Measurements from ENCODE around the gene TMEM144. TPM values are rescaled to one million over a fixed set of nuclear protein-coding genes. Genes with fewer than 3 reads are reported as not detected.

Gene TMEM144
- total and polyA plus RNA-seq, 4 donors = 0.56 to 2.8 (median 1.6) TPM

DNA sequence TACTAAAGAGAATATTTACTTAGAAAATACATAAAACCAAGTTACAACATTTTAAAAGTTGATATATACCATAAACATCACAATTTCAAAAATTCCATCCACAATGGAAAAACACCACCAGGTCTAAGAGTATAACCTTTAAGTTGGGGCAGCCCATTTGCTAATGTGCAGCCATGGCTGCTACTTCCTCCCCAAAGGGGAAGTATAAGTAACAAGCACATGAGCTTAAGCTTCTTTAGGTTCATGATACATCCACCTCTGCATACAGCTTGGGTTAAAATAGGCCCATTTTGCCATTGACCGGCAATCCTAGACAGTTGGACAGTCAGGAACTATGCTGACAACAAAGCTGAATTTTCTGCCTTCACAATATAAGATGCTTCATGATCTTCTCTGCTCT lies 20.9 kb upstream of the TMEM144 start:
- no peak for DNase-seq (ENCODE audit: low spot score)
- no peak overlapping the region for H3K4me3 ChIP-seq (ENCODE audit: low read depth in 1 of 3, low read length in 3 of 3)
- H3K27ac ChIP-seq (ENCODE audit: low read depth in 1 of 2, low read length in 2 of 2) = no peak overlapping the region
- TF ChIP-seq NR2F2 (IDR thresholded peaks at IDR 0.05) = no peak
- TF ChIP-seq EGR1 (IDR thresholded peaks at IDR 0.05; ENCODE audit: low read depth in 2 of 2) = no peak
- TF ChIP-seq SP1 (IDR thresholded peaks at IDR 0.05) = no peak
- TF ChIP-seq FOXA1 (IDR thresholded peaks at IDR 0.05) = no peak
- TF ChIP-seq, protein P1, sequence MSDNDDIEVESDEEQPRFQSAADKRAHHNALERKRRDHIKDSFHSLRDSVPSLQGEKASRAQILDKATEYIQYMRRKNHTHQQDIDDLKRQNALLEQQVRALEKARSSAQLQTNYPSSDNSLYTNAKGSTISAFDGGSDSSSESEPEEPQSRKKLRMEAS (IDR thresholded peaks at IDR 0.05) = no peak
- TF ChIP-seq, protein P2, sequence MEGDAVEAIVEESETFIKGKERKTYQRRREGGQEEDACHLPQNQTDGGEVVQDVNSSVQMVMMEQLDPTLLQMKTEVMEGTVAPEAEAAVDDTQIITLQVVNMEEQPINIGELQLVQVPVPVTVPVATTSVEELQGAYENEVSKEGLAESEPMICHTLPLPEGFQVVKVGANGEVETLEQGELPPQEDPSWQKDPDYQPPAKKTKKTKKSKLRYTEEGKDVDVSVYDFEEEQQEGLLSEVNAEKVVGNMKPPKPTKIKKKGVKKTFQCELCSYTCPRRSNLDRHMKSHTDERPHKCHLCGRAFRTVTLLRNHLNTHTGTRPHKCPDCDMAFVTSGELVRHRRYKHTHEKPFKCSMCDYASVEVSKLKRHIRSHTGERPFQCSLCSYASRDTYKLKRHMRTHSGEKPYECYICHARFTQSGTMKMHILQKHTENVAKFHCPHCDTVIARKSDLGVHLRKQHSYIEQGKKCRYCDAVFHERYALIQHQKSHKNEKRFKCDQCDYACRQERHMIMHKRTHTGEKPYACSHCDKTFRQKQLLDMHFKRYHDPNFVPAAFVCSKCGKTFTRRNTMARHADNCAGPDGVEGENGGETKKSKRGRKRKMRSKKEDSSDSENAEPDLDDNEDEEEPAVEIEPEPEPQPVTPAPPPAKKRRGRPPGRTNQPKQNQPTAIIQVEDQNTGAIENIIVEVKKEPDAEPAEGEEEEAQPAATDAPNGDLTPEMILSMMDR (IDR thresholded peaks at IDR 0.05; ENCODE audit: low read depth, low read length, missing input control) = no peak
- TF ChIP-seq HNF4A (conservative IDR thresholded peaks at IDR 0.05) = no peak
- TF ChIP-seq GABPA (IDR thresholded peaks at IDR 0.05 in 1 of 2, conservative IDR thresholded peaks at IDR 0.05 in 1 of 2) = no peak
- TF ChIP-seq, protein P3, sequence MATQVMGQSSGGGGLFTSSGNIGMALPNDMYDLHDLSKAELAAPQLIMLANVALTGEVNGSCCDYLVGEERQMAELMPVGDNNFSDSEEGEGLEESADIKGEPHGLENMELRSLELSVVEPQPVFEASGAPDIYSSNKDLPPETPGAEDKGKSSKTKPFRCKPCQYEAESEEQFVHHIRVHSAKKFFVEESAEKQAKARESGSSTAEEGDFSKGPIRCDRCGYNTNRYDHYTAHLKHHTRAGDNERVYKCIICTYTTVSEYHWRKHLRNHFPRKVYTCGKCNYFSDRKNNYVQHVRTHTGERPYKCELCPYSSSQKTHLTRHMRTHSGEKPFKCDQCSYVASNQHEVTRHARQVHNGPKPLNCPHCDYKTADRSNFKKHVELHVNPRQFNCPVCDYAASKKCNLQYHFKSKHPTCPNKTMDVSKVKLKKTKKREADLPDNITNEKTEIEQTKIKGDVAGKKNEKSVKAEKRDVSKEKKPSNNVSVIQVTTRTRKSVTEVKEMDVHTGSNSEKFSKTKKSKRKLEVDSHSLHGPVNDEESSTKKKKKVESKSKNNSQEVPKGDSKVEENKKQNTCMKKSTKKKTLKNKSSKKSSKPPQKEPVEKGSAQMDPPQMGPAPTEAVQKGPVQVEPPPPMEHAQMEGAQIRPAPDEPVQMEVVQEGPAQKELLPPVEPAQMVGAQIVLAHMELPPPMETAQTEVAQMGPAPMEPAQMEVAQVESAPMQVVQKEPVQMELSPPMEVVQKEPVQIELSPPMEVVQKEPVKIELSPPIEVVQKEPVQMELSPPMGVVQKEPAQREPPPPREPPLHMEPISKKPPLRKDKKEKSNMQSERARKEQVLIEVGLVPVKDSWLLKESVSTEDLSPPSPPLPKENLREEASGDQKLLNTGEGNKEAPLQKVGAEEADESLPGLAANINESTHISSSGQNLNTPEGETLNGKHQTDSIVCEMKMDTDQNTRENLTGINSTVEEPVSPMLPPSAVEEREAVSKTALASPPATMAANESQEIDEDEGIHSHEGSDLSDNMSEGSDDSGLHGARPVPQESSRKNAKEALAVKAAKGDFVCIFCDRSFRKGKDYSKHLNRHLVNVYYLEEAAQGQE (IDR thresholded peaks at IDR 0.05) = no peak
- no peak for TF ChIP-seq RXRA (IDR thresholded peaks at IDR 0.05)
- no peak for TF ChIP-seq JUND (IDR thresholded peaks at IDR 0.05)
- TF ChIP-seq HNF4G (IDR thresholded peaks at IDR 0.05) = no peak
- TF ChIP-seq, protein P4, sequence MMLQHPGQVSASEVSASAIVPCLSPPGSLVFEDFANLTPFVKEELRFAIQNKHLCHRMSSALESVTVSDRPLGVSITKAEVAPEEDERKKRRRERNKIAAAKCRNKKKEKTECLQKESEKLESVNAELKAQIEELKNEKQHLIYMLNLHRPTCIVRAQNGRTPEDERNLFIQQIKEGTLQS (IDR thresholded peaks at IDR 0.05) = no peak
- TF ChIP-seq FOXA2 (IDR thresholded peaks at IDR 0.05) = no peak
- no peak for TF ChIP-seq TAF1 (conservative IDR thresholded peaks at IDR 0.05)
- TF ChIP-seq RAD21 (IDR thresholded peaks at IDR 0.05) = no peak
- no peaks in the 10 kb centered on the region for H3K27me3 ChIP-seq (ENCODE audit: control insufficient read depth in 4 of 4, insufficient read depth in 4 of 4, low read length in 3 of 4)
- WGBS = 95% methylated on average over 1 of the region's 1 CpG
- H3K4me1 ChIP-seq (ENCODE audit: control insufficient read depth in 4 of 4, insufficient read depth in 4 of 4, low read length in 3 of 4) = no peaks in the 10 kb centered on the region
- no peaks in the 10 kb centered on the region for H3K9me3 ChIP-seq (ENCODE audit: control insufficient read depth in 4 of 4, low read length in 3 of 4)
- H3K9ac ChIP-seq (ENCODE audit: low read depth in 1 of 2, low read length in 2 of 2) = no peak overlapping the region
- H3K36me3 ChIP-seq (ENCODE audit: control insufficient read depth in 4 of 4, insufficient read depth in 3 of 4, low read depth in 1 of 4, low read length in 3 of 4) = peaks cover 0 to 2% (median 0%) of the 10 kb centered on the region in 4 donors

DNA sequence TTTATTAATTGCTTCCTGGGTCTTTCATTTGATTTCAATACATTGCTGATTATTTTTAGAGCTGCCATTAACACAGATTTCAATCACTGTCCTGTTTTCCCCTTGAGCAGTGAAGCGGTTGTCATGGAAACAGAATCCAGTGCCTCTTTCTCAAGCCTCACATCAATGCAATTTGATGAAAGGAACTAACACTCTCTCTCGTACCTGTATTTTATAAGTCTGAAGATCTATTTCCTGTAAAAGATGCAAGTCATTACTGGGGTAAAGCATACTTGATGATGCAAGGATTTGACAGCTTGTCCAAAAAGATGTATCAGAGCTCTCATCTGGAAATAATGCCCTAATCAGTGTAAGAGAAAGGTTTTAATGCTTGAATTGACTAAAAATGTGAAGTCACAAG lies 19.6 kb upstream of the TMEM144 start:
- Histone ChIP-seq H3K27ac (ENCODE audit: low read depth in 1 of 2, low read length in 2 of 2) (no peak overlapping the region), H3K9ac (ENCODE audit: low read depth in 1 of 2, low read length in 2 of 2) (no peak overlapping the region), H3K36me3 (ENCODE audit: control insufficient read depth in 4 of 4, insufficient read depth in 3 of 4, low read depth in 1 of 4, low read length in 3 of 4) (peaks cover 0 to 2% (median 0%) of the 10 kb centered on the region in 4 donors), H3K4me1 (ENCODE audit: control insufficient read depth in 4 of 4, insufficient read depth in 4 of 4, low read length in 3 of 4) (no peaks in the 10 kb centered on the region), H3K4me3 (ENCODE audit: low read depth in 1 of 3, low read length in 3 of 3) (no peak overlapping the region), H3K9me3 (ENCODE audit: control insufficient read depth in 4 of 4, low read length in 3 of 4) (no peaks in the 10 kb centered on the region), H3K27me3 (ENCODE audit: control insufficient read depth in 4 of 4, insufficient read depth in 4 of 4, low read length in 3 of 4) (no peaks in the 10 kb centered on the region)
- DNase-seq (ENCODE audit: low spot score) = no peak
- WGBS = 81% methylated on average over 2 of the region's 2 CpGs
- TF ChIP-seq HNF4G (IDR thresholded peaks at IDR 0.05) = no peak
- TF ChIP-seq, protein P5, sequence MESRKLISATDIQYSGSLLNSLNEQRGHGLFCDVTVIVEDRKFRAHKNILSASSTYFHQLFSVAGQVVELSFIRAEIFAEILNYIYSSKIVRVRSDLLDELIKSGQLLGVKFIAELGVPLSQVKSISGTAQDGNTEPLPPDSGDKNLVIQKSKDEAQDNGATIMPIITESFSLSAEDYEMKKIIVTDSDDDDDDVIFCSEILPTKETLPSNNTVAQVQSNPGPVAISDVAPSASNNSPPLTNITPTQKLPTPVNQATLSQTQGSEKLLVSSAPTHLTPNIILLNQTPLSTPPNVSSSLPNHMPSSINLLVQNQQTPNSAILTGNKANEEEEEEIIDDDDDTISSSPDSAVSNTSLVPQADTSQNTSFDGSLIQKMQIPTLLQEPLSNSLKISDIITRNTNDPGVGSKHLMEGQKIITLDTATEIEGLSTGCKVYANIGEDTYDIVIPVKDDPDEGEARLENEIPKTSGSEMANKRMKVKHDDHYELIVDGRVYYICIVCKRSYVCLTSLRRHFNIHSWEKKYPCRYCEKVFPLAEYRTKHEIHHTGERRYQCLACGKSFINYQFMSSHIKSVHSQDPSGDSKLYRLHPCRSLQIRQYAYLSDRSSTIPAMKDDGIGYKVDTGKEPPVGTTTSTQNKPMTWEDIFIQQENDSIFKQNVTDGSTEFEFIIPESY (IDR thresholded peaks at IDR 0.05) = no peak
- no peak for TF ChIP-seq FOXA2 (IDR thresholded peaks at IDR 0.05)
- TF ChIP-seq JUND (IDR thresholded peaks at IDR 0.05) = no peak
- no peak for TF ChIP-seq RAD21 (IDR thresholded peaks at IDR 0.05)
- TF ChIP-seq, protein P1 (IDR thresholded peaks at IDR 0.05) = no peak
- no peak for TF ChIP-seq SP1 (IDR thresholded peaks at IDR 0.05)
- TF ChIP-seq, protein P2 (IDR thresholded peaks at IDR 0.05; ENCODE audit: low read depth, low read length, missing input control) = no peak
- TF ChIP-seq EGR1 (IDR thresholded peaks at IDR 0.05; ENCODE audit: low read depth in 2 of 2) = no peak
- no peak for TF ChIP-seq NR2F2 (IDR thresholded peaks at IDR 0.05)
- TF ChIP-seq, protein P3 (IDR thresholded peaks at IDR 0.05) = no peak
- TF ChIP-seq HNF4A (conservative IDR thresholded peaks at IDR 0.05) = no peak

All from liver (tissue), 9 donors.